LNCAP (cell line): ENCODE results near the gene LZTS2.

Experiments used
- TF ChIP-seq, protein P1 (sequence below): fragments of 450-650 bp; IDR thresholded peaks from 2 replicates; pipeline ENCODE4 v1.5.1; 2017; ENCODE audit warnings: mild to moderate bottlenecking

Gene LZTS2

DNA sequence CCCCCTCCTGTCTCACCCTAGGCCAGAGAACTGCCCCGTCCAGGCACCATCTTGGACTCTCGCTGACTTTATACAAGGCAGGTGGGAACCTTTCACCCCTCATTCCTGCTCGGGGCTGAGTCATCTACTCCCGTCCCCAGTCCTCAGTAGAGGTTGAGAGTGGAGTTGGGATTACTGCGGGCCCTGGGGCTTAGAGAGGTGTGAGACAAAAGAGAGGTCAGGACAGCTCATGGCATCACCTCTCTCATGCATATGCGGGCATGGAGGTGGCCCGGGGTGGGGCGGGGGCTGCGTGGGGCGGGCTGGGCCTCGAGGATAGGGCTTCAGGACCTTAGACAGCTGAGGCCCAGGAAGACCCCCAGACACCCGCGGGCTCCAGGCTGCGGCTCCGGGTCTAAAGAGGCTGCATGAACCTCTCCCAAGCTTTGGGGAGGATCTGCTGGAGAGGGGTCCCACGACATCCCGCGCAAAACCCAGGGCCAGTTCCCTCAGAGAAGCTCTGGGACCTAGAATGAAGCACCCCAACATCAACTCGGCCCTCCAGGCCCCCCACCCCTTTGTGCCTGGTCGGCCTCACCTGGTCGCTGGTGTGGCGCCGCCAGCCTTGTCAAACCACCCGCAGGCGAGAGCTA, 31.0 kb downstream of the LZTS2 start:
- TF ChIP-seq, protein P1, sequence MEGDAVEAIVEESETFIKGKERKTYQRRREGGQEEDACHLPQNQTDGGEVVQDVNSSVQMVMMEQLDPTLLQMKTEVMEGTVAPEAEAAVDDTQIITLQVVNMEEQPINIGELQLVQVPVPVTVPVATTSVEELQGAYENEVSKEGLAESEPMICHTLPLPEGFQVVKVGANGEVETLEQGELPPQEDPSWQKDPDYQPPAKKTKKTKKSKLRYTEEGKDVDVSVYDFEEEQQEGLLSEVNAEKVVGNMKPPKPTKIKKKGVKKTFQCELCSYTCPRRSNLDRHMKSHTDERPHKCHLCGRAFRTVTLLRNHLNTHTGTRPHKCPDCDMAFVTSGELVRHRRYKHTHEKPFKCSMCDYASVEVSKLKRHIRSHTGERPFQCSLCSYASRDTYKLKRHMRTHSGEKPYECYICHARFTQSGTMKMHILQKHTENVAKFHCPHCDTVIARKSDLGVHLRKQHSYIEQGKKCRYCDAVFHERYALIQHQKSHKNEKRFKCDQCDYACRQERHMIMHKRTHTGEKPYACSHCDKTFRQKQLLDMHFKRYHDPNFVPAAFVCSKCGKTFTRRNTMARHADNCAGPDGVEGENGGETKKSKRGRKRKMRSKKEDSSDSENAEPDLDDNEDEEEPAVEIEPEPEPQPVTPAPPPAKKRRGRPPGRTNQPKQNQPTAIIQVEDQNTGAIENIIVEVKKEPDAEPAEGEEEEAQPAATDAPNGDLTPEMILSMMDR, result no peak

DNA sequence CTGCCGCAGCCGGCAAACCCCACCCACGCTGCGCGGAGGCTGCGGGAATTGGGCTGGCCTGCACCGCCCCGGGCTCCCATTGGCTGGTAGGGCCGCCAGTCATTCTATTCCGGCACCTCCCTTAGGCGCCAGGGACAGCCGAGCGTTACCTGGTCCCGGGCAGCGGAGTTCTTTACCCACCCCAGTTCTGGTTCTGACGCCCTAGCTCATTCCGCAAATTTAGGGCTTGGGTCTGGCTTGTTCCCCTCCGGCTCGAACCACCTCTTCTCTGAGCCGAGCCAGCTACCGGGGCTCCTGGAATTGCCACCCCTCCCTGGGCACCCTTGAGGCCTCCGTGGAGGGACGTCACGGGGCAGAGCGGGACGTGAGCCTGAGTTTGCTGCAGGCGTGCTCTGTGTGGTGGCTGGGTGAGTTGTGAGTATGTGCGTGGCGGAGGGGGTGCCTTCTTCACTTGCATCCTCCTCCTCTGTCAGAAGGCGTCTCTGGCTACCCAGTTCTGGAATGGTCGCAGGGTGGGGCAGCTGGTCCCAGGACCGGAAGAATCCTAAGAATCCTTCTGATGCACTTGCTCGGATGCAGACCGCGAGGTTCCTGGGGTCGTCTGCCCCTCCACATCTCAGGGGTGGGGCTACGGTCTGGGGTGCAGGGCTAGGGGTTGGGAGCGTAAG, 31.7 kb downstream of the LZTS2 start, which contains the start of the genes PDZD7 and SFXN3:
TSS of gene PDZD7 (minus strand) at position 2 of the 668 bp plus-strand sequence. CDS start 910 bp downstream, outside the sequence.
TSS of gene SFXN3 (plus strand) at position 107 of the 668 bp plus-strand sequence. CDS start 3,461 bp downstream, outside the sequence.
- TF ChIP-seq, protein P1, result no peak

DNA sequence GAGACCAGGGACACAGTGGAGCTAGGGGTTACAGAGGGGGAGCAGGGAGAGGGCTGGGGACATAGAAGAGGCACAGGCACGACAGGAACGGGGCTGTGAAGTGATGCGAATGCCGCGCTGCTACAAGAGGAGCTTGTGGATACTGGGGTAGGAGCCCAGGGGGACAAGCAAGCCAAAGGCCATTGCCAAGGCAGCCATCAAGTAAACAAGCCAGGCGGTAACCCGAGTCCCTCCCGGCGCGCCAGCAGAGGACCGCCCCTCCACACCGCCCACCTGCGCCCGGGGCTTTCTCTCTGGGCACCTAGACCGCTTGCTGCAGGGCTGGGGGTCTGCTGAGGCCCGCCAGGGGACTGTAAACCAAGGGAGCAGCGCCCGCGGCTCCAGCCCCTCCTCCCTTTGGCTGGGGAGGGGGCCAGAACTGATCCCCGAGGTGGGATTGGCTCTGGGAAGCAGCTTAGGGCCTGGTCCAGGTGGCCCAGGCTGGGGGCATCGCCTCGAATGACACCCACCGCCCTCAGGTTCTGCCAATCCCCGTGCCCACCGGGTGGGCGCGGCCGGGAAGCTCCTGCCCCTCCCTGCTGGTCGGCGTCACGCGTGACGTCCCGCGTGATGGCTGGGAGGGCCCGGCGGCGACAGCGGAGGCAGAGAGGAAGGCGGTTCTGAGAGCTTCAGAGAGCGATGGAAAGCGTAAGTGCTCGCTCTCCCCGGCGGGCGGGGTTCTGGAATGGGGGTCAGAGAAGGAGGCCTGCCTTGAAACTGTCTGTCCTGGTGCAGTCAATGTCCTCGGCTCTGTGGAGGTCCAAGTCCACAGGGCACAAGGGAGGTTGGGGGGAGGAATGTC, 32.4 kb downstream of the LZTS2 start:
- TF ChIP-seq, protein P1, result no peak

DNA sequence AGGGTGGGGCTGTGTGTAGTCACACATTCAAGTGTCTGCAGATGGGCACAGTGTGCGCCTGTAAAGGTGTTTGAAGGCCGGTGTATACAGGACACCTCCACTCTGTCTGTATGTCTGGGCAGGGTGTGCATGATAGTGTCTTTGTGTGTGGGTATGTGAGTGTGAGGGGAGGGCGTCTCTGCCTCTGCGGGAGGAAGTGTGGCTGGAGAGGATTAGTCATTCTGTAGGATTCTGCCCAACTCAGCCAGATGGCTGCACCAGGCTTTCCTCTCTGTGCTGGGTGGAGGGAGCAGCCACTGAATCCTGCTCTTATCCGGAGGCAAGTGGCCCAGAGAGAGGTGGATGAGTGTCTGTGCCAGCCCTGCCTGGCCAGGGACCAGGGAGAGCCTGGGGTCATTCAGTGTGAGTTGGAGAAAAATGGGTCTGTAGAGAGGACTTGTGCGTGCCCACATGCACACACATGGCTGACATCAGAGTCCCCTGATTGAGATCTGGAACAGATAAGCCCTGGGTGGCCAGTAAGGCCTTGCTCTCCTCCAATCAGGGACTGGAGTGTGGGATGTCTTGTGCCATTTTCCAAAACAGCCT, 33.1 kb downstream of the LZTS2 start:
- TF ChIP-seq, protein P1, result no peak

DNA sequence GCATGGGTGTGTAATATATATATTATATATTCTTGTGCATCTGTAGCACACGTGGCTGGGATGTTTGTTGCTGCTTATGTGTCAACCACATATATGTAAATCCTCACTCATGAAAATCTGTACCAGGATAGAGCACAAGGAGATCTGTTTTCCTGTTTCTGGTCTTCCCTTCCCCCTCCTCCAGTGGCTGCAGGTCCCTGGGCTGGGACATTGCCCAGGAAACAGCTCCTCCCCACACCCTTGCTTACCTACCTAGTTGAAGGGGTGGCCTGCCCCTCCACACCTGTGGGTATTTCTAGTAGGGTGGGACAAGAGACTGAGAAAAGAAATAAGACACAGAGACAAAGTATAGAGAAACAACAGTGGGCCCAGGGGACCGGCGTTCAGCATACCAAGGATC, 33.7 kb downstream of the LZTS2 start:
- TF ChIP-seq, protein P1, result no peak

DNA sequence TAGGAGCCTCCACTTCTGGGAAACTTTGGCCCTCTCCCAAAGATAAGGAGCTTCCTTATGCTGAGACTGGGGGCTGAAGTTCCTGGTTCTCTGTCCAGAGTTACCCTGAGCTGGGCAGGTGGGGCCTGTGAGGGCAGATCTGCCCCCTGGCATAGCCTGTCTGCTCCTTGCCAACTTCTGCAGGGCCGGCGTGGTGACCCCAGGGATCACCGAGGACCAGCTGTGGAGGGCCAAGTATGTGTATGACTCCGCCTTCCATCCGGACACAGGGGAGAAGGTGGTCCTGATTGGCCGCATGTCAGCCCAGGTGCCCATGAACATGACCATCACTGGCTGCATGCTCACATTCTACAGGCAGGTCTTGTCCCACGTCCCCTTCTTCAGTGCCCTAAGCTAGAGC, 35.7 kb downstream of the LZTS2 start:
- TF ChIP-seq, protein P1, result no peak

DNA sequence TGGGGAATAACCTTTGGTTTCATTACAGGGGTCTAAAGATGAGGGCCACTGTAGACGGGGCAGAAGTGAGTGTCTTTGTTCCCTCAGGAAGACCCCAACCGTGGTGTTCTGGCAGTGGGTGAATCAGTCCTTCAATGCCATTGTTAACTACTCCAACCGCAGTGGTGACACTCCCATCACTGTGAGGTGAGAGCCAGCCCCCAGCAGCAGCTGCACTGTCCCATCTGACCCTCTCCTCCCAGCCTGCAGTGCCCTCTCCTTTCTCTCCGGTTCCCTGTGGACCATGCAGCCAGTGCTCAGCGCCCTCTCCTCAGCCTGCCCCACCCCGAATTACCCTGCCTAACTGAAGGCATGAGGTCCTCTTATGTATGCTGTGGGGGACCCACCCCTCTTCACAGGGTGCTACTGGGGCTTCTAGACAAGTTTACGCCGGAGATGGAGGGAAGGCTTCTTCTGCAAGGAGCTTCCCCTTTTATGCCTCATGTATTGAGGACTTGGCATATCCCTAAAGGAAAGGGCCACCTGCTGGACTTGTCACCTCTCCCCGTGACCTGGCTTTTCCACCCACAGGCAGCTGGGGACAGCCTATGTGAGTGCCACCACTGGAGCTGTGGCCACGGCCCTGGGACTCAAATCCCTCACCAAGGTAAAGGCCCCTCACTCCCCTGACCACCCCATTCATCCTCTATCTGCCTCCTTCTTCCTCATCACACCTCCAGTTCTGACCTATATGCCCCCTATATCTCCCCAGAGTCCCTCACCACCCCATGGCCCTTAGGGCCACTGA, 36.5 kb downstream of the LZTS2 start:
- TF ChIP-seq, protein P1, result no peak
